NT2/D1 (cell line): Measurements from ENCODE around the gene NCAPD3.

Source experiments
- DNase-seq: peaks from one replicate; pipeline ENCODE4 v3.0.0-alpha.2; 2011; ENCODE audit warnings: low read depth, low spot score
- H3K27me3 ChIP-seq: 2 replicates; pipeline ENCODE4 v1.6.0; 2011; ENCODE audit warnings: mild to moderate bottlenecking; ENCODE audit not compliant: insufficient read length, insufficient read depth
- H3K36me3 ChIP-seq: 2 replicates; pipeline ENCODE4 v1.6.1; 2011; ENCODE audit warnings: mild to moderate bottlenecking, low read length, mixed read lengths; ENCODE audit not compliant: insufficient read depth, insufficient read length
- H3K4me1 ChIP-seq: 2 replicates; pipeline ENCODE4 v1.5.1; 2011; ENCODE audit not compliant: insufficient read depth, insufficient read length
- H3K4me3 ChIP-seq: 2 replicates; pipeline ENCODE4 v1.5.1; 2011; ENCODE audit warnings: low read depth; ENCODE audit not compliant: insufficient read length
- H3K9ac ChIP-seq: 2 replicates; pipeline ENCODE4 v1.6.0; 2011; ENCODE audit warnings: low read depth; ENCODE audit not compliant: insufficient read length
- H3K9me3 ChIP-seq: 2 replicates; pipeline ENCODE4 v1.5.1; 2011; ENCODE audit warnings: mild to moderate bottlenecking, low read length; ENCODE audit not compliant: insufficient read depth
- SUZ12 ChIP-seq: IDR thresholded peaks from 2 replicates; pipeline ENCODE4 v1.6.1; 2011; ENCODE audit not compliant: insufficient read length, insufficient read depth; ENCODE audit errors: extremely low read depth
- YY1 ChIP-seq: IDR thresholded peaks from 2 replicates; pipeline ENCODE4 v1.6.1; 2011; ENCODE audit not compliant: insufficient read length, insufficient read depth
- ZNF274 ChIP-seq: IDR thresholded peaks from 2 replicates; pipeline ENCODE4 v1.6.1; 2011; ENCODE audit warnings: mild to moderate bottlenecking, low read depth, low read length

The NCAPD3 gene

DNA sequence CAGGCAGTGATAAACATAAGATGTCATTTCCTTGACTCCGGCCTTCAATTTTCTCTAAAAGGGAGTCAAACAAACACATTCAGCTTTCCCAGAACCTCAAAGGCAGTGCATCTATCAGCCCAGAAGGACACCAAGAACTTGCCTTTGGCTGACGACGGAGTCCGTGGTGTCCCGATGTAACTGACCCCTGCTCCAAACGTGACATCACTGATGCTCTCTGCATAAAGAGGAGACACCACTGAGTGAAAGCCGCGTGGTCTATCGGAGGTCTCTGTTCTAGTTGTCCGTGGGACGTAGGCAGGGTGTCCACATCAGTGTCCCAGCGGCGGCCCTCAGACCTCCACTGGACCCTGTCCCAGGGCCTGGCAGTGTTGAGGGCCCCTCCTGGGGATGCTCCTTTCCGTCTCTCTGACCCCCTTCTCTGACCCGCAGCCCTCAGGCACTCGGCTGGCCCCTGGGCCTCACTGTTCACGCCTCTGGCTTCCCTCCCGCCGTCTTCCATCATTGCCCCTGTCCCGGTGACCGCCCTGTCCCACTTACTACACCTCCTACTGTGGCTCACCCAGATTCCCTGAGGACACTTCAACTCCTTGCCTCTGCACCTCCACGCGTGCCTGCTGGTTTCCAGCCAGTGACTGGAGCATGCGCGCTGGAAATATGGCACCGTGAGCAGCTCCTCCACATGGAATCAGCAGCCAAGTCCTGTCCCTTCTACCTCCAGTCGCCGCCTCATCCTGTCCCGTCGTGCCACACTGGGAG lies 70.4 kb downstream of the NCAPD3 start:
- Histone ChIP-seq H3K27me3 (no peaks in the 10 kb centered on the region), H3K9me3 (no peaks in the 10 kb centered on the region), H3K9ac (no peak overlapping the region), H3K4me3 (no peak overlapping the region), H3K36me3 (peaks cover 92% of the 10 kb centered on the region), H3K4me1 (no peaks in the 10 kb centered on the region)
- no peak for DNase-seq
- no peak for TF ChIP-seq SUZ12
- TF ChIP-seq YY1 = no peak
- no peak for TF ChIP-seq ZNF274

- DNase-seq = no peak
- Histone ChIP-seq H3K9me3 (no peaks in the 10 kb centered on the region), H3K27me3 (no peaks in the 10 kb centered on the region), H3K36me3 (peaks cover 91% of the 10 kb centered on the region), H3K9ac (peak overlapping the region; percentile 2), H3K4me1 (no peaks in the 10 kb centered on the region), H3K4me3 (no peak overlapping the region)
- no peak for TF ChIP-seq YY1
- no peak for TF ChIP-seq ZNF274
These were observed 71.1 kb downstream of the NCAPD3 start for GRCh38 chr11:134152696-134153095.

- Histone ChIP-seq H3K4me3 (no peak overlapping the region), H3K36me3 (peaks cover 92% of the 10 kb centered on the region), H3K9ac (no peak overlapping the region), H3K4me1 (no peaks in the 10 kb centered on the region), H3K27me3 (no peaks in the 10 kb centered on the region), H3K9me3 (no peaks in the 10 kb centered on the region)
- TF ChIP-seq YY1 = no peak
- no peak for TF ChIP-seq SUZ12
- no peak for TF ChIP-seq ZNF274
- DNase-seq = no peak
These were observed 72.6 kb downstream of the NCAPD3 start for GRCh38 chr11:134151083-134151747.

GRCh38 chr11:134150195-134150903 lies 73.4 kb downstream of the NCAPD3 start:
- Histone ChIP-seq H3K9me3 (no peaks in the 10 kb centered on the region), H3K4me3 (no peak overlapping the region), H3K4me1 (no peaks in the 10 kb centered on the region), H3K9ac (no peak overlapping the region), H3K27me3 (no peaks in the 10 kb centered on the region), H3K36me3 (peaks cover 92% of the 10 kb centered on the region)
- no peak for TF ChIP-seq YY1
- TF ChIP-seq ZNF274 = no peak
- no peak for TF ChIP-seq SUZ12
- no peak for DNase-seq

DNA sequence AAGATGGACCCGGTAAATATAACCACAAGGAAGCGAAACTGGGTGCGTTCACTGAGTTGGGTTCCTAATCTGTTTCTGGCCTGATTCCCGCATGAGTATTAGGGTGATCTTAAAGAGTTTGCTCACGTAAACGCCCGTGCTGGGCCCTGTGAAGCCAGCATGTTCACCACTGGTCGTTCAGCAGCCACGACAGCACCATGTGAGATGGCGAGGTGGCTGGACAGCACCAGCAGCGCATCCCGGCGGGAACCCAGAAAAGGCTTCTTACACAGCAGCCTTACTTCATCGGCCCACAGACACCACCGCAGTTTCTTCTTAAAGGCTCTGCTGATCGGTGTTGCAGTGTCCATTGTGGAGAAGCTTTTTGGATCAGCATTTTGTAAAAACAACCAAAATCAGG lies 74.4 kb downstream of the NCAPD3 start:
- Histone ChIP-seq H3K4me1 (no peaks in the 10 kb centered on the region), H3K9me3 (no peaks in the 10 kb centered on the region), H3K9ac (no peak overlapping the region), H3K27me3 (no peaks in the 10 kb centered on the region), H3K4me3 (no peak overlapping the region), H3K36me3 (peaks cover 94% of the 10 kb centered on the region)
- DNase-seq = no peak
- no peak for TF ChIP-seq YY1
- no peak for TF ChIP-seq SUZ12
- TF ChIP-seq ZNF274 = no peak

DNA sequence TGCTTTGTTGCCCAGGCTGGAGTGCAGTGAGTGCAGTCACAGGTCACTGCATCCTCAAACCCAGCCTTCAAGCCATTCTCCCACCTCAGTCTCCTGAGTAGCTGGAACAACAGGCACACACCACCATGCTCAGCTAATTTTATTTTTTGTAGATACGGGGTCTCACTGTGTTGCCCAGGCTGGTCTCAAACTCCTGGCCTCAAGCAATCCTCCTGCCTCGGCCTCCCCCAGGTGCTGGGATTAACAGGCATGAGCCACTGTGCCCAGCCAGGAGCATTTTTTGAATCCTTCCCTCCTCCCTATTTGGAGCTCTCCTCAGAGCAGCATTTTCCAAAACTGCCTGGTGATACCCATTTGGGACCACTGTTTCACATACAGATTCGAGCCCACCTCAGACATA lies 77.2 kb downstream of the NCAPD3 start:
- H3K4me3 ChIP-seq = no peak overlapping the region
- no peak overlapping the region for H3K9ac ChIP-seq
- no peaks in the 10 kb centered on the region for H3K9me3 ChIP-seq
- no peaks in the 10 kb centered on the region for H3K4me1 ChIP-seq
- peaks cover 77% of the 10 kb centered on the region for H3K36me3 ChIP-seq
- no peaks in the 10 kb centered on the region for H3K27me3 ChIP-seq
- no peak for TF ChIP-seq SUZ12
- no peak for TF ChIP-seq YY1
- TF ChIP-seq ZNF274 = no peak
- no peak for DNase-seq

- H3K9me3 ChIP-seq = no peaks in the 10 kb centered on the region
- H3K4me1 ChIP-seq = no peaks in the 10 kb centered on the region
- no peak overlapping the region for H3K9ac ChIP-seq
- no peak overlapping the region for H3K4me3 ChIP-seq
- no peaks in the 10 kb centered on the region for H3K27me3 ChIP-seq
- DNase-seq = no peak
- H3K36me3 ChIP-seq = peaks cover 76% of the 10 kb centered on the region
- TF ChIP-seq SUZ12 = no peak
- TF ChIP-seq ZNF274 = no peak
- no peak for TF ChIP-seq YY1
These were observed 78.1 kb downstream of the NCAPD3 start for GRCh38 chr11:134145715-134146114.
